Activated CD4-positive, CD25-positive, alpha-beta regulatory T cell (primary cell): ENCODE results near the gene HMGN4.
A peak's percentile ranks its signal among the peaks of the same experiment; 100 is the strongest.
"Not testable (repeated sequence)": the region's sequence is repeated elsewhere in the genome, so short reads cannot be mapped to it uniquely, and the experiment has no call there.

Source experiments
- DNase-seq, 4 experiments: peaks; one replicate each; lab custom pipeline; 2025; lab: John Stamatoyannopoulos, UW

Gene HMGN4

DNA sequence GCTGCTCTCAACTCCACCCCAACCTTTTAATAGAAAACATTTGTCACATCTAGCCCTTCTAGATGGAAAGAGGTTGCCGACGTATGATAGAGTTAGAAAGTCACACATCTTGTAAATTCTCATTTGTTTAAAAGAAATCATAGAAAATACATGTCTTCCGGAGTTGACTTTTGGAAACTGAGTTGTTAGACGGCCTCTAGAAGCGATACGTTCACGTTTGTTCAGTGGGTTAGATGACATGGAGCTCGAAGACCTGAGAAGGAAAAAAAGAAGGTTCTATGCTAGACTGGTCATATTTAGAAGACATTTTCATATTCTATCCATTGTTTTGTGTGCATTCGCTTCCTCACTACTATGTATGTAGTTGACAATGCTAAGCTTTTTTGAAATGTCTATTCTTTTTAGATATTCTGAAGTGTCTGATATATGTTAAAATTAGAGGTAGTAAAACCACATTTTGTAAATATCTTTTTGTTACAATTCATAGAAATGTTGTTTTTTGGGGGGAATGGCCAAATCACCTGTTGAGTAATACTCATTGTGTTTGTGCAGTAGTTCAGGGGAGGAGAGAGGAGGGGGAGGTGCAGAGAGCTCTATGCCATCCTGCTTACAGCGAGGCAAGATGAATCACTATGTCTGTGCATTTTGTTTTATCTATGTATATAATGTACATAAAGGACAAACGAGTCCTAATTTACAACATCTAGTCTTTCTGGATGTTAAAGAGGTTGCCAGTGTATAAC is 15.5 kb upstream of the HMGN4 start:
- not testable (repeated sequence) for DNase-seq

DNA sequence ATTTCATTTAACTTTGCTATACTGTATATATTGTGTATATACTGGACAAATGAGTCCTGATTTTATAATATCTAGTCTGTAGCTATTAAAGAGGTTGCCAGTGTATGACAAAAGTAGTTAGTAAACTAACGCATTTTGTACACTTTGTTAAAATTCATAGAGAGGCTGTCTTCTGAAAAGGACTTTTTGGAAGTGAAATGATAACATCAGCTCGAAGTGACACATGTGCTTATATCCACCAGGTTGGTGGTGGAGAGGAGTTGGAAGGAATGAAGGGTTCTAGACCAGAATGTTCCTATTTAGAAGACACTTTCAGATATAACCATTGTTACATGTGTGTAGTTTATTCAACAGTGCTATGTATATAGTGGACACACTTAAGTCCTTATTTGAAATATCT is 13.9 kb upstream of the HMGN4 start:
- not testable (repeated sequence) for DNase-seq

DNA sequence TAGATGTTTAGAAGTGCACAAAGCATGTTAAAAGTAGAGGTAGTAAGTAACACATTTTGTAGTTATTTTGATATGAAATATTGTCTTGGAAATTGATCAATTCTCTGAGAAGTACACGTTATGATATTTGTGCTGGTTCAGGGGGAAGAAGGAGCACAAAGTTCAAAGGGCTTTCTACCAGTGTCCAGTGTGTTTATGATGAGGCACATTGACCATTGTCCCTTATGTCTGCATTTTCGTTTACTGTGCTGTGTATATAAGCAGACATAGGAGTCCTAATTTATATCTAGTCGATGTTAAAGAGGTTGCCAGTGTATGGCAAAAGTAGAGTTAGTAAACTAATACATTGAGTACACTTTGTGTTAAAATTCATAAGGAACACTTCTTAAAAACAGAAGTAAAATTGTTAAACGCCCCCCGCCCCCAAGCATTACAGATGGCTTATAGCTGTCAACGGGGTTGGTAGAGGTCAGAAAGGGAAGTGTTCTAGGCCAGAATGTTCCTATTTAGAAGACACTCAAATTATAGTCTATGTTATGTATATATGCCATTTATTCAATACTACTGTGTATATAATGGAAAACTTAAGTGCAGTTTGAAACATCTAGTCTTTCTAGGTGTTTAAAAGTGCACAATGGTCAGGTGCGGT is 13.3 kb upstream of the HMGN4 start:
- DNase-seq, result no peak

DNA sequence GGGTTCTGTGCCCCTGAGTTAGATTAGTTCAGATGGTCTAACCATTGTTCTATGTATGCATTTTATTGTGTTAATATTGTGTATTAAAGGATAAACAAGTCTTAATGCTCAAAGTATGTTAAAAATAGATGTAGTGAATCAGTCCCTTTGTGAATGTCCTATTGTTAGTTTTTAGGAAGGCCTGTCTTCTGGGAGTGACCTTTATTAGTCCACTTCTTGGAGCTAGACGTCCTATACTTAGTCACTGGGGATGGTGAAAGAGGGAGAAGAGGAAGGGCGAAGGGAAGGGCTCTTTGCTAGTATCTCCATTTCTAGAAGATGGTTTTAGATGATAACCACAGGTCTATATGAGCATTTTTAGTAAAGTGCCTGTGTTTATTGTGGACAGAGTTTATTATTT is 12.3 kb upstream of the HMGN4 start:
- DNase-seq, result no peak

DNA sequence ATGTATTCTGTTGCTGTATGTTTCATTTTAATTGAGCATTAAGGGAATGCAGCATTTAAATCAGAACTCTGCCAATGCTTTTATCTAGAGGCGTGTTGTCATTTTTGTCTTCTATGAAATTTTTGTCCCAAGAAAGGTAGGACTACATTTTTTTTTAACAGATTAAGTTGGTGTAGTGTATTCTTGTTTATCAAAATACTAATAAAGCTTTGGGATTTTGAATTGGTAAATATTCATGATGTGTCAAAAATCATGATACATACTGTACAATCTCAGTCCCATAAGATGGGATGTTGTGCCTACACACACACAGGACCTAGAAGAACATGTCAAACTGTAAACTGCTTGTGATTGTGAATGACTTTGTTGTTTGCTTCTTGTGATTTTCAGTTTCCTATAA is 11.2 kb upstream of the HMGN4 start:
- no peak for DNase-seq

DNA sequence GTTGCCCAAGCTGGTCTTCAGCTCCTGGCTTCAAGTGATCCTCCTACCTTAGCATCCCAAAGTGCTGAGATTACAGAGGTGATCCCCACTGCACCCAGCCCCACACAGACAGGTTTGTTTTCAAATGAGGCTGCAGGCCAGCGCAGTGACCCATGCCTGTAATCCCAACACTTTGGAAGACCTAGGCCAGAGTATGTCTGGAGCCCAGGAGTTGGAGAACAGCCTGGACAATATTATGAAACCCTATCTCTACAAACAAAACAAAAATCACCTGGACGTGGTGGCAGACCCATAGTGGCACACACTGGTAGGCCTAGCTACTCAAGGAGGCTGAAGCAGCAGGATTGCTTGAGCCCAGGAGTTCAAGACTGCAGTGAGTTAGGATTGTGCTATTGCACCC is 8.0 kb upstream of the HMGN4 start:
- no peak for DNase-seq

DNA sequence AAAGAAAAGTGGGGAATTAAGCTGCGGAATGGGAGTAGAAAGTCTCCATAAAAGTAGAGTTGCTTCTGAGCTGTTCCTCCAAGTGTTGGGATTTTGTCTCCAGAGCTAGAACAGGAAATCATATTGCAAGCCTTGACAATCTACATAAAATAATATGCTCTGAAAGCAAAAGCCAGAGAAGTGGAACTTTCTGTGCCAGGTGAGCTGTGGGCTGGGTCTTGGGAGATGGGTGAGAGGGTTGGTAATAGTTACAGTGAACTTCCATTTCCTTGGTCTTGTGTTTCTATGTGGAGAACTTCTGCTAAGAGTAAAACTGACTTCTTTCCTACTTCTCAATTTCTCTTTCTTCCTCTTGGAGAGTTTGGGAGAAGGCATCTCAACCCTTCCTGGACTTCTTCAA is 6.3 kb upstream of the HMGN4 start:
- DNase-seq, result no peak

DNA sequence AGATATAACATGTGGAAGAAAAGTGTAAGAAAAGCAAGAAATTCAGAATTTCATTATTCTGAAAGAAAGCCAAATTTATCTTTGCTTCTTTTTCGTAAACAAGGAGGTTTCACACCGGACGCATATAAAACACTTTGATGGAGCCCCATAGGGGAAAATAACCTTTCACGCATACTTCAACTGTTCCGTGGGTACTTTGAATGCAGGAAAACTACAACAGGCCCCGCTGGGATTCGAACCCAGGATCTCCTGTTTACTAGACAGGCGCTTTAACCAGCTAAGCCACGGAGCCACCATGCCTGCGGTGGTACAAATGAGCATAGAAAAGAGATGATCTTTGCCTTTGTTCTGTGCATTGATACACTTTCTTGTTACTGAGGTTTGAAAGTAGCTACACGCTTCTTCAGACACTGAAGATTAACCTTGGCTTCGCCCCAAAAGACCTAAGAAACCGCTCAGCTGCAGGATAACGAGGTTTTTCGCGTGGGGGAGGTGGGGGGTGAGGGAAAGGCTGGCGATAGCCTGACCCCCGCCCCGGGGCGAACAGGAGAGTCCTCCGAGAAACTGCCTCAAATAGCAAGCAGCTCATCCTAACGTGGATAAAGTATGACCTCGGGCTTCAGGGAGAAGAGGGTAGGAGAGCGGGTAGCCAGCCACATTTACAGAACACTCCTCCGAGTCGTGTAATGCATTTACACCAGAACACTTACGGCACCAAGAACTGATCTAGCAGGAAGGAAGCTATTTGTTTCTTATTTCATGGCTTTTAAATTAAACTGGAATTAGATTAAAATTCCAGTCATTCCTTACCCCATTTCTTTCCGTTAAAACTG is 5.3 kb upstream of the HMGN4 start:
- peak; percentile 54 to 92 (median 66) for DNase-seq

DNA sequence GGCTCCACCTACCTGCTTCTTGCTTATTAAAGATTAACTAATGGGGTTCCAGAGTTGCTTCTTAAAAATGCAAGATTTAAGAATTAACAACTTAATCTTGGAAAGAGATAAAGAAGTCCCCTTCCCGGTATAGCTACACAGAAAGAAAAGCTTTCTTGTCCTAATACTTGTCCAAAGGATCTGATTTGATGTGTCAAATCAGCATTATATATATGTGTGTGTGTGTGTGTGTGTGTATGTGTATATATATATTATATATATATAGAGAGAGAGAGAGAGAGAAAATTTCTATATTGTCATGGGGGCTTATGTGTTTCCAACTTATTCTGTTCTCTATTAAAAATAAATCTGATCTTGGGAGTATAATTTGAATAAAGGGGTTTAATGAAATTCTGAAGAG is 4.6 kb upstream of the HMGN4 start:
- DNase-seq, result no peak

DNA sequence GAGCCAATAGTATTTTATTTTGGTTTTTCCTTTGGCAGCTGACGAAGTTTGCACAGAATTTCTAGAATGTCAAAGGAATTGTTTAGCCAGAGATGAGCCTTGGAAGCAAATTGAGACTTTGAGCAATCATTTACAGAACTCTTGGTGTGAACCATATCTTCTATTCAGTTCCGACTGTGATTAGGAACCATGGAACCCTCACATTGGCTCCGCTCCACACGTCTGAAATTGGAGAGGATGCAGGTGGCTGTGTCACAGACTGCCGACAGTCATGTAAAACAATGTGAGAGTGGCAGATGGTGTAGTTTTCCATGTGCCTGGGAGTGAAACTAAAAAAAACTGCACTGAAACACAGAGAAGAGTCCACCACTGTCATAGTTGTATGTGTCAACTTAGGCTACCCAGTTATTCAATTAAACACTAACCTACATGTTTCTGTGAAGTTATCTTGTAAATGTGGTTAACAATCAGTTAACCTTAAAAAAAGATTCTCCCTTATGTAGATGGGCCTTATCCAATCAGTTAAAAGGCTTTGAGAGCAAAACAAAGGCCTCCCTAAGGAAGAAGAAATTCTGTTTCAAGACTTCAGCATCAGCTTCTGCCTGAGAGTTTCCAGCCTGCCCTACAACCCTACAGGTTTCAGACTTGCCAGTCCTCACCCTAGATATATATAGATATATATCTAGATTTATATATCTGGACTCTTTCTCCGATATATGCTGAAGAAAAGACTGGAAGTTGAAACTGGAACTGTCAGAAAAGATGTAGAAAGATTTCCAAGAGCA is 3.3 kb upstream of the HMGN4 start:
- DNase-seq, result no peak

DNA sequence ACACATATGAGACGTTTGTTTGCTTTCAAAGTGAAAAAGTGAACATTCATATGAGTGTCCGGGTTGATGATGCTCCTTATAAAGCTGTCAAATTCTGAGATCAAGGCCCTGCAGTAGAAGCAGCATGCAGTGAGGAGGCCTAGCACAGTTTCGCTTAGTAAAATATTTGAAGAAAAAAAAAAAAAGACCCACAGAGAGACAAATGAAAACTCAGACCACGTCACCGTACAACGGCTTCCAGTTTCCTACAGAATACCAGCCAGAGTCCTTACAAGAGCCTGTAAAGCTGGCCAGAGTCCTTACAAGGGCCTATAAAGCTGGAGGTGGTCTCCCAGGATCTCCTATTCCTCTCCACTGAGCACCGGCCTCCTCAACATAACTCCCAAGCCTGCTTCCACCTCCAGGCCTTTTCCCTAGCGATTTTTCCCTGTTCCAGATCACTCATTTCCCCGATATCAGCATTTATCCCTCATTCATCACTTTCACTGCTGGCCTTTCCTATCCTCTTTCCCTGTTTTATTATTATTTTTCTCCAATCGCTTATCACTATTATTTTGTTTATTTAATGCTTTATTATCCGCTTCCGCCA is 1.5 kb upstream of the HMGN4 start:
- peak in 1 of 4 experiments; percentile 3 for DNase-seq

DNA sequence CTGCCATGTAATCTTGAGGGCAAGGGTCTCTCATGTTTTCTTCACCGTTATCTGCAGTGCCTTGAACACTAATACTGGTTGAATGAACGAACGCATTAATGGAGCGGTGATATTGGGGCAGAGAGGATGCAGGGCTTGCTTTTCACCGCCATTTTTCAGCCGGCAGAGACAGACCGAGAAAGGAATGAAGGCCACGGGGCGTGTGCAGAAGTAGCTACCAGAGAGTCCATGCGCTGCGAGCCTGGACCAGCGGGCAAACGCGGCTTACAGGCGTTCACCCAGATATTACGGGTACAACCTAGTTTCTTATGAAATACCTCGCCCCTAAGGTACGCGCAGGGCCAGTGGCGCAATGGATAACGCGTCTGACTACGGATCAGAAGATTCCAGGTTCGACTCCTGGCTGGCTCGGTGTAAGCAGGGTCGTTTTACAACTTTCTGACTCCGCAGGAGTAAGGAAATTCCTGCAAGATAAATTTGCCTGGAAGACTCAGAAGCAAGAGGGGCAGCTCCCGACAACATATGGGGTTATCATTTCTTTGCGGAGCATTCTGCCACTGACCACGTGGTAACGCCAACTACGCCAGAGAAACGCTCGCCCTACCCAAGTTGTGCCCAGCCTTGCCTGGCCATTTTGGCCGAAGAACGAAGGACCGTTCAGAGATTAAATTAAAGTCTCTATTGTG is 863 bp upstream of the HMGN4 start:
- peak; percentile 66 to 79 (median 68) for DNase-seq

DNA sequence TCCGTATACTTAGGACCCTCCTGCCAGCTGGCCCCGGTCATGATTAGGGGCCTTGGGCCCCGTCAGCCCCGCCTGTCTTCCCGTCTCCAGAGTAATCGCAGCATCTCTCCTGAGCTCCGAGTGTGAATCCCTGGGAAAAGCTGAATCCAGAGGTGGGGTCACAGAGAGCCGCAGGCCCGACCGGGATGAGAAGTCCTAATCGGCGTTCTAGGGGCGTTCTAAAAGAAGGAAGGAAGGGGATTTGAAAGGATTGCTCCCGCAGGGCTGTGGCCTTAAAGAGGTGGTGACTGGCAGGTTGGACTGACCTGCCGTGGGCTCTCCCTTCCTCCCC is 371 bp downstream of the HMGN4 start:
- DNase-seq, result peak in 1 of 4 experiments; percentile 24

DNA sequence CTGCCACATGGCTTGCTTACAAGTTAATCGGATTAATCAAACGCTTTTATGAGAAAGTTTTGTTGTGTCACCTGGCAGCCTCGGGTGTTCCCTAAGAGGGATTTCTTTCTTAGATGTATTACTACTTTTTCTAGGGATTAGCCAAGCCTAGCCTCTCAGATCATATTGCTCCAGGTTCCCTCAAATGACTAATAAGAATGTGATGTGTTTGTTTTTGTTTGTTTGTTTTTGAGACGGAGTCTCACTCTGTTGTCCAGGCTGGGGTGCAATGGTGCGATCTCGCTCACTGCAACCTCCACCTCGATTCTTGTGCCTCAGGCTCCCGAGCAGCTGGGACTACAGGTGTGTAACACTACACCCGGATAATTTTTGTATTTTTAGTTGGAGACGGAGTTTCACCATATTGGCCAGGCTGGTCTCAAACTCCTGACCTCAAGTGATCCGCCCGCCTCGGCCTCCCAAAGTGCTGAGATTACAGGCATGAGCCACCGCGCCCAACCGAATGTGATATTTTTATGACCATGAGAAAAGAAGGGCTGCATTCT is 977 bp downstream of the HMGN4 start:
- no peak for DNase-seq

DNA sequence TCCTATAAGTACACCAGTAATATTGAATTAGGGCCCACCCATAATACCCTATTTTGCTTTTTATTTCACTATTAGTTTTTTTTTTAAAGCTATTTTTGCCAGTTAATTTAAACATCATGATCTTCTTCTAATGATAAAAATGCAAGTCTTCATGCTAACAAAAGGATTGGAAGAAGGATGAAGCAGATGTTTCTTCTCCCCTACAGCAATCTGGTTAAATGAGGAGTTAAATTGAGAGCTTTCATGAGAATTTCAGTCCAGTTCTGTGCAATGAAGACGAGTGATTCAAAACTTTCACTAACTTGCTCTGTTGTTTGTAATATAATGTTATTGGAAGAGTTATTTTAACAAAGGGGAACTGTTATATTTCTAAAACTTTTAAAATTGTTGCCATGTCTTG is 3.4 kb downstream of the HMGN4 start:
- DNase-seq, result no peak

DNA sequence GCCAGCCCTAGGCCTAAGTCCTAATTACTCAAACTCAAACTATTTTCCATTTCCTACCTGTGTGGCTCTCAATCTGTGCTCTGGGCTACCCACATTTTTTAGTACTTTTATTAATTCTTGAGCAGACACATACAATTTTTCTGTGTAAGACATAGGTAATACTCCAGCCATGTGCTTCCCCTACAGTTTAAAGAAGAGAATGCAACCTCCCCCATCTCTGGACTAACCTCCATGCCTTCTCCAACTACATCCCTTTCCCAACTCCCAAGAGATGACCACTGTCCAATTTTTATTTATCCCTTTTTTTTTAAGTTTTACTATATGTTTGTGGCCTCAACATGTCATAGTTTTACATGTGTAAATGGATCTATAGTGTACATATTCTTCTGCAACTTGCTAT is 5.8 kb downstream of the HMGN4 start:
- DNase-seq, result no peak

DNA sequence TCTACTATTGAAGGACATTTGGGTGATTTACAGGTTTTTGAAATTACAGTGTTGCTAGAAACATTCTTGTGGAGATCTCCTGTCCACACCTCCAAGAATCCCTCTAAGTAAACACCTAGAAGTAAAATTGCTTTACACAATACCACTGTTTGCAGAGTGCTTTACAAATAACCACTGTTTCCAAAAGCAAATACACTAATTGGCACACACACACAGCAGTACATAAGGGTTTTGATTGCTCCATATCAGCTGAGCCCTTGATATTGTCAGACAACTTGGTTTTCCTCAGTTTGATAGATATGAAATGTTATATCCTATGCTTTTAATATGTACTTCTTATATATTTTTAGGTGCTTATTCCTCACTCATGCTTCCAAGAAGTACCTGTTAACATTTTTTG is 6.3 kb downstream of the HMGN4 start:
- DNase-seq, result no peak

DNA sequence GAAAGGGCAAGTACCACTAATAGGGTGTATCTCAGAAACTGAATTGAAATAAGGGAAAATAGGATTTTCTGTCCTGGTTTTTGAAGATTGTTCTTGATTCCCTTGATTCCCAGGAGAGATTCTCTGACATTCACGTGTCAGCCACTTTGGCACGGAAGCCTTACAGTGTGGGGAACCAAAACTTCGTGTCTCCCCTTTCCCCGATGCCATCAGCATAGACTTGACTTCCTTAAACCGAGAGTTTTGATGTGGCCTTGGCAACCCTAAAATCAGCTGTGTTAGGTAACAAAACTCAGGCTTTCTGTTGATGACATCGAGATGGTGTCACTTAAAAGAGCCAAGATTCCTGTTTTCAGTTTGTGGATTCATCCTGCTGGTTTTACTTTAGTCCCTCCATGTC is 7.5 kb downstream of the HMGN4 start:
- no peak for DNase-seq

DNA sequence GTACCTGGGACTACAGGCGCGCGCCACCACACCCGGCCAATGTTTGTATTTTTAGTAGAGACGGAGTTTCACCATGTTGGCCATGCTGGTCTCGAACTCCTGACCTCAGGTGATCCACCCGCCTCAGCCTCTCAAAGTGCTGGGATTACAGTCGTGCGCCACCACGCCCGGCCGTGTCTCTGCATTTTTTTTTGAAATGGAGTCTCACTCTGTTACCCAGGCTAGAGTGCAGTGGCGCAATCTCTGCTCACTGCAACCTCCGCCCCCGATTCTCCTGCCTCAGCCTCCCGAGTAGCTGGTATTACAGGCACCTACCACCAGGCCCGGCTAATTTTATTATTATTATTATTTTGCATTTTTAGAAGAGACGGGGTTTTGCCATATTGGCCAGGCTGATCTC is 9.2 kb downstream of the HMGN4 start:
- DNase-seq, result not testable (repeated sequence)

DNA sequence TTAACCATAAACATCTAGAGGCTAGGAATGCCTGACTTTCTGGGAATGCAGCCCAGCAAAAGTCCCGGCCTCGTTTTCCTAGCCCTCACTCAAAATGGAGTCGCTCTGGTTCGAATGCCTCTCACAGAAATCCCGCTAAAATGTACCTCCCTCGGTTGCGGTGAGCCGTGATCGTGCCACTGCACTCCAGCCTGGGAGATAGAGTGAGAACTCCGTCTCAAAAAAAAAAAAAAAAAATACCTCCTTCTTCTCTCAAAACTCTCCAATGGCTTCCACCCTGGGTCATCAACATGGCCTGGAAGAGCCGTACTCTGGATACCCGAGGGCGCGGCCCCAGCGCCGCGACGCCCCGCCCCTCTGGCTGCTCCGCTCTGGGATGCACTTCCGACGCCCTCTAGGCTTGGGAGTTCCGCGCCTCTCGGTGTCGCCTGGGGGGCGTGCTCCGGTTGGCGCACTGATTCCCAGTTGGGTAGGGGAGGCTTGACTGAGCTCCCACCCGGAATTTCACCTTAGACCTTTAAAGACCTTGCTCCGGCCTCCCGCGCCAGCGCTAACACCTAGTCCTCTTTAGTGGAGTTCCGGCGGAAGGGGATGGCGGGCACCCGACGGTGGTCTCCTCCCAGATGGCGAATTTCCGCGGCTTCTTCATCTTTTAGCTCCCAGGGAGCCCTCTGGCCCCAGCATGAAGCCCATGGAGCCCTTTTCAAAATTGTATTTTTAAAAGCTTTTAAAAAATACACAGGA is 12.3 kb downstream of the HMGN4 start:
- DNase-seq, result peak in 3 of 4 experiments; percentile 5 to 42 (median 39)
